GM10266 (cell line): Measurements from ENCODE around the gene CYP1A2.

Experiments
- DNase-seq: peaks from one replicate; pipeline ENCODE4 v3.0.0; 2012; ENCODE audit errors: extremely low spot score
- CTCF ChIP-seq: IDR thresholded peaks from 2 replicates; pipeline ENCODE4 v1.5.1; 2012; ENCODE audit warnings: mild to moderate bottlenecking, low read depth; ENCODE audit not compliant: control insufficient read depth, insufficient read depth; ENCODE audit errors: missing control alignments

CYP1A2 gene

GRCh38 chr15:74748322-74748946 is at the start of gene CYP1A2:
CYP1A2 (plus strand) TSS chr15:74748845; CDS start chr15:74749739, 894 bp downstream.
- no peak for DNase-seq
- TF ChIP-seq CTCF, result no peak

- TF ChIP-seq CTCF, result no peak
These were observed 39.6 kb upstream of the CYP1A2 start for GRCh38 chr15:74709011-74709410.

GRCh38 chr15:74709892-74710291 is 38.8 kb upstream of the CYP1A2 start:
- DNase-seq, result no peak
- no peak for TF ChIP-seq CTCF

More at GRCh38 chr15:74709011-74709410, 39.6 kb upstream of the CYP1A2 start:
- no peak for DNase-seq

- no peak for TF ChIP-seq CTCF
- no peak for DNase-seq
These were observed 38.1 kb upstream of the CYP1A2 start for GRCh38 chr15:74710319-74711094.

GRCh38 chr15:74712311-74712710 is 36.3 kb upstream of the CYP1A2 start:
- DNase-seq, result no peak
- TF ChIP-seq CTCF, result no peak

- DNase-seq, result no peak
- TF ChIP-seq CTCF, result no peak
These were observed 32.0 kb upstream of the CYP1A2 start for GRCh38 chr15:74716651-74717050.

- DNase-seq, result no peak
- TF ChIP-seq CTCF, result no peak
These were observed 26.1 kb upstream of the CYP1A2 start for GRCh38 chr15:74722591-74722990.
